OCI-LY7 (cell line): ENCODE data around the gene IL6R. TPM values are rescaled to one million over a fixed set of nuclear protein-coding genes. Genes with fewer than 3 reads are reported as not detected.

Source experiments
- BruUV-seq: library from RNA; stranded (reverse); fragments of 400-500 nt; replicated peaks from 2 replicates; lab custom pipeline; 2021; lab: Mats Ljungman, UMichigan
- CTCF ChIA-PET: fragments of 300-600 bp; sonication (Branson Sonifier 250); formaldehyde crosslinking; loops from one replicate; lab custom pipeline; 2022; ENCODE audit warnings: antibody characterized with exemption; ENCODE audit not compliant: unreplicated experiment; lab: Charles Lee
- POLR2A ChIA-PET: fragments of 300-600 bp; sonication (Branson Sonifier 250); formaldehyde crosslinking; loops from one replicate; lab custom pipeline; 2022; ENCODE audit warnings: antibody characterized with exemption; lab: Charles Lee
- DNase-seq: peaks from one replicate; pipeline ENCODE4 v3.0.0-alpha.2; 2015; ENCODE audit warnings: low spot score
- H2AFZ ChIP-seq: fragments of 200-600 bp; sonication (generic), shearing (Covaris generic); 2 replicates; pipeline ENCODE4 v1.6.1; 2014; ENCODE audit warnings: mild to moderate bottlenecking, antibody characterized with exemption, low read length, moderate library complexity
- H3K27ac ChIP-seq: fragments of 200-600 bp; sonication (generic); 2 replicates; pipeline ENCODE4 v1.5.1; 2014; ENCODE audit warnings: mixed run types, low read depth, mild to moderate bottlenecking, moderate library complexity, low read length, inconsistent platforms; ENCODE audit not compliant: poor library complexity, severe bottlenecking
- H3K36me3 ChIP-seq: fragments of 200-600 bp; sonication (generic); 2 replicates; pipeline ENCODE4 v1.6.1; 2014; ENCODE audit warnings: mild to moderate bottlenecking, antibody characterized with exemption, low read length, moderate library complexity, mixed read lengths; ENCODE audit not compliant: insufficient read depth
- H3K4me1 ChIP-seq: fragments of 200-600 bp; sonication (generic); 2 replicates; pipeline ENCODE4 v1.5.1; 2014; ENCODE audit warnings: mild to moderate bottlenecking, low read length; ENCODE audit not compliant: insufficient read depth, poor library complexity, severe bottlenecking
- H3K4me2 ChIP-seq: fragments of 200-600 bp; sonication (generic); 2 replicates; pipeline ENCODE4 v1.6.1; 2014; ENCODE audit warnings: mild to moderate bottlenecking, low read length
- H3K4me3 ChIP-seq: fragments of 200-600 bp; sonication (generic); 2 replicates; pipeline ENCODE4 v1.5.1; 2014; ENCODE audit warnings: mild to moderate bottlenecking, low read depth, low read length; ENCODE audit not compliant: poor library complexity, severe bottlenecking
- H3K79me2 ChIP-seq: fragments of 200-600 bp; sonication (generic); 2 replicates; pipeline ENCODE4 v1.6.1; 2016; ENCODE audit warnings: low read depth, mild to moderate bottlenecking, low read length, moderate library complexity, mixed read lengths; ENCODE audit not compliant: insufficient read depth
- H3K9me2 ChIP-seq: fragments of 200-600 bp; sonication (generic); 2 replicates; pipeline ENCODE4 v1.6.1; 2016; ENCODE audit warnings: mild to moderate bottlenecking, low read length, mixed read lengths; ENCODE audit not compliant: insufficient read depth
- H3K9me3 ChIP-seq: fragments of 200-600 bp; sonication (generic); 2 replicates; pipeline ENCODE4 v1.6.1; 2014; ENCODE audit warnings: mild to moderate bottlenecking, mixed run types, low read length, mixed read lengths
- H4K20me1 ChIP-seq: fragments of 200-600 bp; sonication (generic); 2 replicates; pipeline ENCODE4 v1.6.1; 2014; ENCODE audit warnings: mild to moderate bottlenecking, antibody characterized with exemption, low read length, moderate library complexity, mixed read lengths; ENCODE audit not compliant: insufficient read depth
- CTCF ChIP-seq: fragments of 200-600 bp; sonication (generic); conservative IDR thresholded peaks from 2 replicates; pipeline ENCODE4 v1.5.1; 2014; ENCODE audit warnings: mild to moderate bottlenecking, antibody characterized with exemption, low read length, moderate library complexity, mixed read lengths
- EZH2phosphoT487 ChIP-seq: fragments of 200-600 bp; sonication (generic); IDR thresholded peaks from 2 replicates; pipeline ENCODE4 v1.6.1; 2018; ENCODE audit warnings: low read depth, borderline replicate concordance, mild to moderate bottlenecking, mixed run types, antibody characterized with exemption, low read length, moderate library complexity, mixed read lengths
- intact Hi-C: fragments of 100-400 bp; cut with micrococcal nuclease; formaldehyde crosslinking; loops from one replicate; pipeline ENCODE4 v1.10.0; 2022; ENCODE audit not compliant: unreplicated experiment
- total RNA-seq, 2 experiments: library from RNA; depleted of rRNA in 1 of 2; stranded (reverse); fragments of >200 nt in 1 of 2; shearing (Covaris generic) in 1 of 2; gene quantifications; 2 replicates each; pipeline ENCODE4 v1.2.3, GENCODE V29; 2014 to 2022

Gene IL6R
- total RNA-seq, 2 experiments from 2014 or later: not detected

DNA sequence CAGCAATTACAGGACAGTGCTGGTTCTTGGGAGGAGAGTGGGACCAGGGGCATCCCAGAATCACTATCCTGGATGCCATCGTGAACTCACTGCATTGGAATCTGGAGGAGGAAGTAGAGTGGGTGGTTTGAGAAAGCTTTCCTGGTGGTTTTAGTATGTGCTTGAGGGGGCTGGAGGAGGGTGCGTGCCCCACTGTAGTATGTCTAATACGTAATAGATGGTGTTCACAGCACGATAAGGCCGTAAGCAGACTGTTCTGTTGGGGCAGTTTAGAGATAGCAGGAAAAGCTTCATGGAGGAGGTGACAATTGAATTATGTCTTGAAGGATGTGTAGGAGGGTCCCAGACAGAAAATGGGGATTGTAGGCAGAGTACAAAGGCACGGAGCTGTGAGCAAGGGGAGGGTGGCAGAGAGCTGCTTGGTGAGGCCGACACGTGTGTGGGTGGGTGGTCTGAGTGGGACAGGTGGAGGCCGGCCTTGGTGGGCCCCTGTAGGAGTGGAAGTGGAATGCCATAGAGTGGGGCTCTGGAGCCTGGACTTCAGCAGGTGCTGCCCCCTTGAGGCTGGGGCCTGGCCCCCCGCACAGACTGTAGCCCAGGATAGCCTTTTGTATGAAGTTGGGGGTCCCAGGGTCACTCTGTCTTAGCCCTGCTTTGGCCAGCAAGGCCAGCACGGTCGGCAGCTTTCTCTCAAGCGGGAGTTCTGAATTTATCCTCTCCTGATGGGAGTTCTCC is 37.0 kb downstream of the IL6R start:
- no peak overlapping the region for H2AFZ ChIP-seq
- no peaks in the 10 kb centered on the region for H4K20me1 ChIP-seq
- no peaks in the 10 kb centered on the region for H3K9me3 ChIP-seq
- POLR2A ChIA-PET: no interaction called here
- BruUV-seq: no TSS peak
- H3K9me2 ChIP-seq: no peaks in the 10 kb centered on the region
- DNase-seq: no peak
- CTCF ChIA-PET: no interaction called here
- no peak overlapping the region for H3K4me2 ChIP-seq
- TF ChIP-seq CTCF (peak; percentile 74), EZH2phosphoT487 (no peak)
- no peaks in the 10 kb centered on the region for H3K36me3 ChIP-seq
- H3K4me1 ChIP-seq: no peaks in the 10 kb centered on the region
- H3K27ac ChIP-seq: no peak overlapping the region
- H3K79me2 ChIP-seq: no peaks in the 10 kb centered on the region
- no peak overlapping the region for H3K4me3 ChIP-seq
- intact Hi-C loops: no loop called here

DNA sequence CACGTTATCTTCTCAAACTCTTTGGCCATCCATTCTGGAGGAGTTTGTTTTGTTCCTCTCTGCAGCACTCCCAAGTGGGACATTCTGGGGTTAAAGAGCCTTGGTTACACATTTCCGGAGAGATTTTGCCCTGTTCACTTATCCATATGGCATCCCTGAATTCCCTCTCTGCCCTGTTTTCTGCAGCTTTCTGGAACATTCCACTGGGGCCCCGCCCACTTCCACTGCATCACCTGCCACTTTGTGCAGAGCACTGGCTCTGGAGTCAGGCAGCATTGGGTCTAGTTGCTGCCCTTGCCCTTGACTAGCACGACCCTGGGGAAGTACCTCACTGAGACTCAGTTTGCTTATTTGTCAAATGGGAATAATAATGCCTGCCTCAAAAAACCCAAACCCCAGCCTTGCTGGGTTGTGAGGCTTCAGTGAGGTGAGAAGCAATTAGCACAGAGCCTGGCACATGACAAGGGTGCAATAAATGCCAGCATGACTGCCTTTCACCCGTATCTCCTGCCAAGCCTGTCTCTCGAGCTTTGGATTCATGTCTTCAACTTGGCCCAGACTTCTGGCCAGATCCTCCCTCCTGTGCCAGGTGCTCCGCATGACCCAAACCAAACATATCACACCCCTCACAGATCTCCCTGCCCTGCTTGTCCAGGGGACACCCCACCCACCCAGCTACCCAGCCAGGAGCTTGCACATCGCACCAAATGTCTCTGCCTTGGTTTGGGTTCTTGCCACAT is 38.3 kb downstream of the IL6R start:
- no peaks in the 10 kb centered on the region for H3K9me2 ChIP-seq
- H4K20me1 ChIP-seq: no peaks in the 10 kb centered on the region
- H3K36me3 ChIP-seq: no peaks in the 10 kb centered on the region
- CTCF ChIA-PET: no interaction called here
- no peaks in the 10 kb centered on the region for H3K4me1 ChIP-seq
- H3K27ac ChIP-seq: no peak overlapping the region
- TF ChIP-seq CTCF: no peak
- no peak for TF ChIP-seq EZH2phosphoT487
- no TSS peak for BruUV-seq
- no peaks in the 10 kb centered on the region for H3K9me3 ChIP-seq
- DNase-seq: no peak
- H3K4me2 ChIP-seq: no peak overlapping the region
- POLR2A ChIA-PET: no interaction called here
- H3K79me2 ChIP-seq: no peaks in the 10 kb centered on the region
- no peak overlapping the region for H2AFZ ChIP-seq
- intact Hi-C loops: no loop called here
- H3K4me3 ChIP-seq: no peak overlapping the region

DNA sequence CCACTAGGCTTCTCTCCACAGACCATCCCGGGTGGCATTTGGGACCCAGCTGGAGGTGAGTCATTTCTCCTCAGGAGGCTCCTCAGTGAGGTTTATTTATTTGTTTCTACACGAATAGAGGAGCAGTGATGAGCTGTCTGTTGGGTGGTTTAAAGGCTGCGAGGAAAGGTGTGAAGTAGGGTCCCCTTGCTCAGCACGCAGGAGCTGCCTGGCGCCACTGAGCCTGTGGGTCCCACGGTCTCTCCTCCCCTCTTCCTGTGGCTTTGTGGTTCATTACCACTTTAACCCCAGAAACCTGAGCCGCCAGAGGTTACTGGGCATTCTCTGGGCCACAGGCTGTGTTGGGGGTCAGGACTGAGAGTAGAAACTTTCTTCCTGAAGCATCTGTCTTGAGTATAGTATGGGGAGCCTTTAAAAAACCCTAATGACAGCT is 39.9 kb downstream of the IL6R start:
- H3K4me2 ChIP-seq: no peak overlapping the region
- H2AFZ ChIP-seq: no peak overlapping the region
- no peaks in the 10 kb centered on the region for H4K20me1 ChIP-seq
- ChIA-PET CTCF (no interaction called here), POLR2A (interaction anchor here (0.8 kb wide), 1 partner anchor 112 kb away, joined by 3 read pairs; no protein-coding TSS in a partner anchor)
- H3K4me3 ChIP-seq: no peak overlapping the region
- intact Hi-C loops: no loop called here
- H3K9me3 ChIP-seq: no peaks in the 10 kb centered on the region
- no peaks in the 10 kb centered on the region for H3K9me2 ChIP-seq
- no peaks in the 10 kb centered on the region for H3K36me3 ChIP-seq
- BruUV-seq: no TSS peak
- no peak for TF ChIP-seq CTCF
- no peak for TF ChIP-seq EZH2phosphoT487
- no peak for DNase-seq
- no peaks in the 10 kb centered on the region for H3K4me1 ChIP-seq
- H3K79me2 ChIP-seq: no peaks in the 10 kb centered on the region
- H3K27ac ChIP-seq: no peak overlapping the region
